KOPT-K1 (cell line): ENCODE measurements around the gene PSMC3.

Experiments
- H3K27ac ChIP-seq: fragments of 200-600 bp; sonication (generic); 2 replicates; pipeline ENCODE4 v1.5.1; 2016; ENCODE audit warnings: antibody characterized with exemption, mild to moderate bottlenecking, low read depth, low read length; ENCODE audit not compliant: poor library complexity, severe bottlenecking
- H3K36me3 ChIP-seq: fragments of 200-600 bp; sonication (generic); 2 replicates; pipeline ENCODE4 v1.5.1; 2017; ENCODE audit warnings: antibody characterized with exemption, mild to moderate bottlenecking, low read length, moderate library complexity; ENCODE audit not compliant: insufficient read depth
- H3K9me3 ChIP-seq: fragments of 200-600 bp; sonication (generic); 2 replicates; pipeline ENCODE4 v1.5.1; 2017; ENCODE audit warnings: antibody characterized with exemption, low read length, mild to moderate bottlenecking; ENCODE audit not compliant: insufficient read depth, poor library complexity, severe bottlenecking

Gene PSMC3

DNA sequence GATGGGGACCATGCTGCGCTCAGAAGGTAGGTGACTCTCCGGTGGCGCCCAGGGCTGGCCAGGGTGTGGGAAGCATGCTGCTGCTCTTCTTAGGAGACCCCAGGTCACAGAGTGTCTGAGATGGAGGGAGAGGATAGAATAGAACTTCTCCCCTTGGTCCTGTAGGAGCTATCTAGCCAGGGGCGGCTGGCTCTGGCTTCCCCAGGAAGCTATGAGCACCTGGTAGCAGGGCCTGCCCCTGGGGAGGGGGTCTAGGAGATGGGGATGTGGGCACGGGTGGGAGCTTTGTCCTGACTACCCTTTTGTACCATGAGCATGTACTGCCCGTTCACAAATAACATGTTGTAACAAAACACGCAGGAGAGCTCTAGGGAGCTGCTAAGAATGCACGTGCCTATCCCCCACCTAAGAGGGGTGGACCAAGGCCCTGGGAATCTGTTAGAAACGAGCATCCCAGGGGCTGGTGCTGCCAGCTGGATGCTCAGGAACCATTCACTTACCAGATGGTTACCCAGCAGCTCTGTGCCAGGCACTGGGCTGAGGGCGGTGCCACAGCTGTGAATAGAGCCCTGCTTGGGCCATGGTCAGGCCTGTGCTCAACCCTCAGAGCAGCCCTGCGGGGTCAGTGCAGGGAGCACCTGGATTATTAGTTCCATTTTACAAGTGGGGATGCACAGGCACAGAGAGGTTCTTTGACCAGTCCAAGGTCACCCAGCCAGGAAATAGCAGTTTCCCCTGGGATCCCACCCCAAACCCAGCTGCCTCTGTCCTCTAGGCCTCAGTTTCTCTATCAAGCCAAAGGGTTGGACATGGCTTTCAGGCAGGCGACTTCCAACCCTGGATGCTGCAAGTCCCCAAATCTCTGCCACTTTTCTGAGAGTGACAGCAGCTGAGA lies 15.6 kb downstream of the PSMC3 start:
- Histone ChIP-seq H3K27ac (no peak overlapping the region), H3K36me3 (peaks cover 21% of the 10 kb centered on the region; the same call in 1 of the 2 replicates), H3K9me3 (no peaks in the 10 kb centered on the region)

DNA sequence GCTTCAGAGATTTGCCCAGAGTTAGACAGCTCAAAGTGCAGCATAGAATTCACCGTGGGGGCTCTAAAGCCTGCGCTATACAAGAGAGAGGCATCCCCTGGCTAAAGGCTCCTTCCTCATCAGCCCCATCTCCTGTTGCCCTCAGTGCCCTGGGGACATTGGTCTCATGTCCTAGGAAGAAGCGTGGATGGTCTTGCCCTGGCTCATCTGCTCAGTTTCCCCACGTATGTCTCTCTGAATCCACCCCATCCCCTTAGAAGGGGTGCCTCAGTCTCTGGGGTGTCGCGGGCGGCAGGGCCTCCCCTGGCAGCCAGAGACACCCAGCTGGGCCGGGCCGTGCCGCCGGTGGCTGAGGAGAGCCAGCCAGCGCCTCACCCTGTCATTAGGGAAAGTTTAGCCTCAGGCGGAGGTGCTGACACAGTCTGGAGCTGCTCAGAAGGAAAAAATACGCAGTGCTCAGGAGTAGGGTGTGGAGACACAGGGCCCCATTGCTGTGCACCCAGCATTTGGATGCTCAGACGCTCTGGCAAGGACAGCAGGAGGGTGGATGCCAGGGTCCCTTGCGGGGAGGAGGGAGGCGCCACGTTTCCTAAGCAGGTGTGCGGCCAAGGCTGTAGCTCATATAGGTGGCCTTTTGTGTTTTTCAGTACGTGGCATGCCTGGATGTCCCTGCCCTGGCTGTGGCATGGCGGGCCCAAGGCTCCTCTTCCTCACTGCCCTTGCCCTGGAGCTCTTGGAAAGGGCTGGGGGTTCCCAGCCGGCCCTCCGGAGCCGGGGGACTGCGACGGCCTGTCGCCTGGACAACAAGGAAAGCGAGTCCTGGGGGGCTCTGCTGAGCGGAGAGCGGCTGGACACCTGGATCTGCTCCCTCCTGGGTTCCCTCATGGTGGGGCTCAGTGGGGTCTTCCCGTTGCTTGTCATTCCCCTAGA lies 16.5 kb downstream of the PSMC3 start:
- Histone ChIP-seq H3K36me3 (peaks cover 11% of the 10 kb centered on the region; the same call in 1 of the 2 replicates), H3K27ac (peak overlapping the region; percentile 56), H3K9me3 (no peaks in the 10 kb centered on the region)

DNA sequence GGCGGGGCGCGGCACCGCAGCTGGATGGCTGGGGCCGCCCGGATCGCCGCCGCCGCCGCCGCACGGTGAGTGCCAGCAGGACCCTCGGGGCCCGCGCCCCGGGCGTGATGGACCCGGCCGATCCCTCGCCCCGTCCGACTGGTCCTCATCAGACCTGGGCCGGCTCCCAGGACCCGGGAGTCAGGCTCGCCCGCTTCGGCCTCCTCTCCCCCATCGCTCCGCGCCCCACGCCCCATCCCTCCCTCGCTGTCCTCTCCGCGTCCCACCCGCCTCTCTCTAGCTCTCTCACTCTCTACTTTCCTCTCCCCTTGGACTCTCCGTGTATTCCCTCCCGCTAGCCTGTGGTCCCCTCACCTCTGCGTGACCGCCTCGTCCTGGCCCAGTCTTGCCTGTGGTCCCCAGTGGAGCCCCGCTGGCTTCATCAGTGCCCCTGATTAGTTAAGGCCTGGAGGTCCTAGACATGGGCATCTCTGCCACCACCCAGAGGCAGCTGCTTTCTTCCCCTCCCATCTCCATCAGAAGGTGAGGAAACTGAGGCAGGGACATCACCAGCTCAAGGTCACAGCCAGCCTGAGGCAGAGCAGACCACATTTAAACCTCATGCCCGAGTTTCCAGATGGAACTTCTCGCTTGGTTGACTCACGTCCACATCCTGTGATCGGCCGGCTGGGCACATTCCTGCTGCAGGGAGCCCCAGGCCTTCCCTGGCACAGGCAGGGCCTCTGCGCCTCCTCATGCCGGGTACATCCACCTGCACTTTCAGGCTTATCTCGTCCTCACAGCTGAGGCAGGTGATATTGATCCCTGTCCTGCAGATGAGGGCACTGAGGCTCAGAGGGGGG lies 17.4 kb downstream of the PSMC3 start:
- Histone ChIP-seq H3K36me3 (peaks cover 4% of the 10 kb centered on the region; the same call in 1 of the 2 replicates), H3K9me3 (no peaks in the 10 kb centered on the region), H3K27ac (peak overlapping the region; percentile 56)

DNA sequence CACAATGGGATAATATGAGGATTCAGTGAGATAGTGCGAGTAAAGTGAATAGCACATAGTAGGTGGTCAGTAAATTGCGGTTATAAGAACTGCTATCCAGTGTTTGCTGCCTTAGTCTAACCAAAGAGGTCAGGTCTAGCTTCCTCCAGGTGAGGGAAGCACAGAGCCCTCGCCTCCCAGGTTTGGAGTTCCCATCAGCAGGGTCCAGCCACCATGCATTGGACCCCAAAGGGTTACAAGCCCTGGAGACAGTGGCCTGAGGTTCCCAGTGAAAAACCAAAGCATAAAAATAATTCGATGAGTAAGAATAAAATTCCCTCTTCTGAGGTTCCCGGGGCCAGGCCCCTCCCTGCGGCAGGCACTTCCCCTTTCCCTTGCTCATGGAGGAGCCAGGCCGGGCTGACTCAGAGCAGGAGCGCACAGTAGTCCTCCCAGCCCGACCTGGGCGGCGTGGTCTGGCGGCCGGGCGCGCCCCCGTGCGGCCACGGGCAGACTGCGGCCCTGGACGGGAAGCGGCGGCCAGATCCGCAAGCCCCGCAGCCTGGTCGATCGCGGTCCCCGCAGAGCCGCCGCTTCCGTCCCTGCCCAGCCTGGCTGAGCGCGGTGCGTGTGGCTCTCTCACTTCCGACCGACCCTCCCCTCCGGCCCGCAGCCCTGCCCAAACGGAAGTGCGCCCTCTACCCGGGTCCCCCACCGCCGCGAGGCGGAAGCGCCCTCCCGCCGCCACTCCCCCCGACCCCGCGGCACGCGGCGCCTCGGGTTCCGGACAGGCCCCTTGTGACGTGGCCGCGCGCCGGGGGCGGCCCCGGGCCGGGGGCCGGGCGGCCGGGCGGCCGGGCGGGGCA lies 18.3 kb downstream of the PSMC3 start, which contains the start of gene SLC39A13:
Gene SLC39A13, plus strand, starts transcription at position 845 of the 845 bp plus-strand sequence. CDS start 1,505 bp downstream, outside the sequence.
- Histone ChIP-seq H3K36me3 (no peaks in the 10 kb centered on the region), H3K27ac (peak within 1 kb of the TSS; percentile 78), H3K9me3 (no peaks in the 10 kb centered on the region)

DNA sequence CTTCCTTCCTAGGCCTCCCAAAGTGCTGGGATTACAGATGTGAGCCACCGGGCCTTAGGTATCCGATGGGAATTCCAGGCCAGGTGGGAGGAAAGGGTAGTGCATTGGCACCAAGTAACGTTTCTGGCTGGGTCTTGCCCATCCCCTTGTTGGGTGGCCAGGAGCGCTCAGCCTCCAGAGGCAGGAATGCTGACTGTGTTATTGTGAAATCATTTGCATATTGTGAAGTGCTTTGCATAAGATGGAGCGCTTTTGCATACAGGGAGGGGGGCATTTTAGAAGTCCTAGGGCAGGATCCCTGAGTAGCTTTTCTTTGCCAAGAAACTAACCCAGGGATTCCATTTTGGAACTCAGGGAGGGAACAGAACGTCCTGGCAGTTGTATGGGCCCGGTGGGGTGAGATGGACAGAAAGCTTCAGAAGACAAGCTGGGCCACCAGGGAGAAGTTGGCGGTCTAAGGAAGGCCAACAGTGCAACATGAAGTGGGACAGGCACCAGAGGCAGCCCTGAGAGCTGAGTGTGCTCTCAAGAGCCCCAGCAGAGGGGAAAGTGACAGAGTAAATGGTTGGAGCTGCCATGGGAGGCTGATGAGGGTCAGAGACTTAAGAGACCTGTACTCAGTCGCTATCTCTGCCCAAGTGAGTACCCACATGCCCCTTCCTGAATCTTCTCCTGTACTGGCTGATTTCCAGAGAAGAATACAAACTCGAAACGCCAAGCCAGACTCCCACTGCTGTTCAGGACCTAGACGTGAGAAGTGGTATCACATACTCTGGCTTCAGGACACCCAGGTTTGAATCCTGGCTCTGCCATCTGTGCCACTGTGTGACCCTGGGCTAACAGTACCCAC lies 19.1 kb downstream of the PSMC3 start:
- no peaks in the 10 kb centered on the region for H3K36me3 ChIP-seq
- H3K9me3 ChIP-seq: no peaks in the 10 kb centered on the region
- peak overlapping the region; percentile 78 for H3K27ac ChIP-seq

DNA sequence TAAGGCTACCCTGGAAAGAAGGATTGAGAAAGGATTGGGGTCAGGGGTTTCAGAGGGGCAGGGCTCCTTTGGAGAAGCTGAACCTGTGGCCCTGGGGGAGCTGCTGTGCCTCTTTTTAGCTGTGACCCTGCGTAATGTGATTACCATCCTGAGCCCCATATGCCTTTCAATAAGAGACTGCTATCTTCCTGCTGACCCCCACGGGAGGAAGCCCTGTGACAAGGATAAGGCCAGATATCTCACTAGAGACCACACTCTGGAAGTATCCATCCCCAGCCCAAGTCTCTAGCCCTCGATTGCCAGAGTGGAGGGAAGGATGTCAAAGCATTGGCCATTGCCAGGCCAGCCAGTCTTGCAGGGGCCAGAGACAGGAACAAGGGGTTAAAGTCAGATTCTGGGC lies 22.7 kb downstream of the PSMC3 start:
- no peak overlapping the region for H3K27ac ChIP-seq
- H3K9me3 ChIP-seq: no peaks in the 10 kb centered on the region
- no peaks in the 10 kb centered on the region for H3K36me3 ChIP-seq

DNA sequence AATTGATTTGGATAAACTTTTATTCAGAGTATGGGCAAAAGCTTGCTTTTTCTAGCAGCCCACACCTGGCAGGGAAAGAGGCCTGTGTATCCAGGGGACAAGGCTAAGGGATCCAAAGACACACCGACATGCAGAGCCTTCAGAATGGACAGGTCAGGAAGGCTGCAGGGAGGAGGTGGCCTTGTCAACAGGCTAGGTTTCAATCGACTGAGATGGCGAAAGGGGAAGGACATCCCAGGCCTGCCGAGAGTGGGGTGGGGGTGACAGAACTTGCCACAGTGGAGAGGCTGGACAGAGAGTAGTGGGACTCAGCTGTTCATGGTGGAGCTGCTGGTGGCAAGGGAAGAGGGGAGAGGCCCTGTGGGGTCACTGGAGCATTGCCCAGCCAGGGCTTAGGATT lies 23.1 kb downstream of the PSMC3 start:
- Histone ChIP-seq H3K9me3 (no peaks in the 10 kb centered on the region), H3K27ac (no peak overlapping the region), H3K36me3 (no peaks in the 10 kb centered on the region)

DNA sequence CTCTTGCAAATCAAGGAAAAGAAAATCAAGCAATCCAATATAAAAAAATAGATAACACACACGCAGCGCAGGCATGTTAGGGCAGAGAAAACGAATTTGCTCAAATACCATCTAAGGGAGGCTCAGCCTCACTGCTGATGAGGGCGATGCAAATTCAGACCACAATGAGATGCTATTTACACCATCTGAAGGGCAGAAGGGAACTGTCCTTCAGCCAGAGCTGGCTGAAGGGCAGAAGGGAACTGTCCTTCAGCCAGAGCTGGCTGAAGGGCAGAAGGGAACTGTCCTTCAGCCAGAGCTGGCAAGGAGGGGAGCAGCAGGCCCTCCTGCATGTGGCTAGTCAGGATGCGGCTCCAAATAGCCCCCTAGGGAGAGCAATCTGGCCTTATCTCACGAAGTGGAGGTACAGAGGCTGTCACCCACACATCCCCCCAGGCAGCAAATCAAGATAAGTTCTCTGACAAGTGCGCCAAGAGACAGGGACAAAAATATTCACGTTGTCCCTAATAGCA lies 25.4 kb downstream of the PSMC3 start:
- no peaks in the 10 kb centered on the region for H3K36me3 ChIP-seq
- no peaks in the 10 kb centered on the region for H3K9me3 ChIP-seq
- H3K27ac ChIP-seq: no peak overlapping the region

DNA sequence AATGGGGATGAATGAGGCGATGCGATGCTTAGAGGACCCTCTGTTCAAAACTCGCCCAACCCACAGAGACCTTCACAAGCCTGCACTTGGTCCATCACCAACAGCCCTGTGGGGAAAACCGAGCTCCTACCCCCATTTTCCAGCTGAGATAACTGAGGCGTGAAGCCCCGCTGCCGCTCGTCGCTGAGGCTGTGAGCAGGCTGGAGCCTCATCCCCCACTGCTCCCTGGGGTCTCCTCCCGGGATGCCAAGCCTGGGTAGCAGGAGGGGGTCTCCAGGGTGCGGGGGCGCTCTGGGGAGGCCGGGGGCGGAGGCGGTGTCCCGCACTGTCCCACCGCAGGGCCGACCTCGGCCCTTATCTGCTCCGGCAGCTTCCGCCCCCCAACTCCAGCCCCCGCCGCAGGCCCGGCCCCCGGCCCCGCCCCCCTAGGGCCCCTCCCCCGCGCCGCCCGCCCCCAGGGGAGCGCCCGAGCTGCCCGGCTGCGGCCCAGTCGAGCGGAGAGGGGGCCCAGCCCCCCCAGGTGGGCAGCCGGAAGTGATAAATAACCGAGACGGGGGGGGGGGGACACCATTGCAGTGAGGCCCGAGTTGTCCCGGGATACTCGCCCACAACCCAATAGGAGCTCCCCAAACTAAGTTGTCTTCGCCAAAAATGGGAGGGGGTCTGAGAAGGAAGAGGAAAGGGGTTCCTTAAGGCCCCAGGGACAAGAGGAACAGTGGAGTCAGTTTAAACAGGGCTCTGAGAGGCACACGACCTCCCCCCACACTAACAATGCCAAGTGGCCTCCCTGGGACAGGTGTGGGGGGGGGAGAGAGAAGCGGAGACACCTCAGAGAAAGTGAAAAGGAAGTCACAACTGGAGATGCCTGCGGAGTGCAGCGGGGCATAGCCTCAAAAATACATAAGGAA lies 26.1 kb downstream of the PSMC3 start:
- Histone ChIP-seq H3K27ac (peak overlapping the region; percentile 50), H3K9me3 (no peaks in the 10 kb centered on the region), H3K36me3 (no peaks in the 10 kb centered on the region)

DNA sequence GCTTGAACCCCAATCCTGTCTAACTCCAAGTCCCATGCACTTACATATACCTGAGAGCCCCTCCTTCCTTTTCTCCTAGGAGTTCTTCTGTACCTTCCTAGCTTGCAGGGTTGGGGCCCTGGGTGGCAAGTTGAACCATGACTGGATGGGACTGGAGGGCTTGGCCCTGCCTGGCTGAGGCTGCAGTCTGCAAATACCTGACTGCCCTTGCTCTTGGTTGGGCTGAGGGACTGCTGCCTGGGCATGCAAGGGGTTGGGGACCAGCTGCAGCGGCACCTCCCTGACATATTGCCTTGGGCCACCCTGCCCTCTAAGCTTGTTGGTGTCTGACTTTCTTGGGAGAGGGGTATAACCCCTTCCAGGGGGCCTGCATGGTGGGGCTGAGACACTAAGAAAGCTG lies 27.7 kb downstream of the PSMC3 start:
- no peak overlapping the region for H3K27ac ChIP-seq
- no peaks in the 10 kb centered on the region for H3K9me3 ChIP-seq
- no peaks in the 10 kb centered on the region for H3K36me3 ChIP-seq

DNA sequence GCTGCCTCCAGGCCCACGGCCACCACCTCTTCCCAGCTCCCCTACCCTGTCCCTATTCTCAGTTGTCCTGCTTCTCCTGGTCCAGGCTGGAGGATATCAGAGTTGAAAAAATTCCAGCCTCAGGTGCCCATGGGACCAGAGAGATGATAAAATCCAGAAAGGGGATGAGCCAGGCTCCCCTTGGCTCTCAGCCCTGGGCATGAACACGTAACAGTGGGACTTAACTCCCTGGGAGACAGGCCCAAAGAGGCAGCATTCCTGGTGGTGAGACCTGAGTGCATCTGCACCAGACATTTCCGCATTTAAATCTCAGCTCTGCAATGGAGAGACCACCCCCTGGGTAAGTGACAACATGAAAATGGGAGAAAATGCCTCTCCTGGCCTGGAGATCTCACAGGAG lies 28.2 kb downstream of the PSMC3 start:
- H3K9me3 ChIP-seq: no peaks in the 10 kb centered on the region
- no peaks in the 10 kb centered on the region for H3K36me3 ChIP-seq
- no peak overlapping the region for H3K27ac ChIP-seq

DNA sequence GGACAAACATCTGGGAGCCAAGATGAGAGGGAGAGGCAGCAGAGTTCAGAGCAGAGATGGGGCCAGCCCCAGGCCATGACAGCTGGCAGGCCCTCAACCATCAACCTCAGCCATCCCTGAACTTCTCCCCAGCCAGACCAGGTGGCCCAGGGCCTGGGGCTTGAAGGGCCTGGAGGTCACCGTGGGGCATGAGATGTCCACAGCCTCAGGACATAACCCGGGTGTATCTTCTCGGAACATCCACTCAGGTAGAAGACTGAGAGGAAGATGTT lies 30.3 kb downstream of the PSMC3 start:
- H3K36me3 ChIP-seq: no peaks in the 10 kb centered on the region
- no peaks in the 10 kb centered on the region for H3K9me3 ChIP-seq
- H3K27ac ChIP-seq: no peak overlapping the region
